WTC11 (cell line): ENCODE measurements around the gene ACOXL. TPM values are rescaled to one million over a fixed set of nuclear protein-coding genes. Genes with fewer than 3 reads are reported as not detected.

ENCODE experiments used
- ATAC-seq: fragments of 200-7000 bp; cut with Tn5 transposase; 2 replicates; pipeline ENCODE4 v1.10.0; 2021; ENCODE audit warnings: mild to moderate bottlenecking, moderate library complexity
- CTCF ChIA-PET: fragments of 300-600 bp; sonication (Branson Sonifier 250); formaldehyde crosslinking; loops from one replicate; lab custom pipeline; 2021; ENCODE audit warnings: antibody characterized with exemption; lab: Charles Lee
- POLR2A ChIA-PET: fragments of 350-600 bp; sonication (Branson Sonifier 250); formaldehyde crosslinking; loops from one replicate; lab custom pipeline; 2021; ENCODE audit warnings: antibody characterized with exemption; lab: Charles Lee
- DNase-seq: peaks from one replicate; pipeline ENCODE4 v3.0.0; 2021; ENCODE audit warnings: low spot score
- H3K27ac Mint-ChIP-seq: 2 replicates; pipeline ENCODE4 v1.8.0; 2021; ENCODE audit warnings: mixed read lengths
- H3K27me3 Mint-ChIP-seq: 2 replicates; pipeline ENCODE4 v1.8.0; 2021; ENCODE audit warnings: low read depth, mild to moderate bottlenecking, moderate library complexity, mixed read lengths
- H3K36me3 Mint-ChIP-seq: 2 replicates; pipeline ENCODE4 v1.8.0; 2021; ENCODE audit warnings: mixed read lengths
- H3K4me1 Mint-ChIP-seq: 2 replicates; pipeline ENCODE4 v1.8.0; 2022; ENCODE audit warnings: mixed read lengths
- H3K4me3 Mint-ChIP-seq: 2 replicates; pipeline ENCODE4 v1.8.0; 2021; ENCODE audit warnings: mild to moderate bottlenecking, moderate library complexity, mixed read lengths
- H3K9me3 Mint-ChIP-seq: 2 replicates; pipeline ENCODE4 v1.8.0; 2021; ENCODE audit warnings: mixed read lengths
- AR ChIP-seq: fragments of 250-450 bp; sonication (Bioruptor Pico); IDR thresholded peaks from 2 replicates; pipeline ENCODE4 v1.9.0; 2021; ENCODE audit warnings: mild to moderate bottlenecking
- ARID4B ChIP-seq: sonication (generic); formaldehyde crosslinking; IDR thresholded peaks from 2 replicates; pipeline ENCODE4 v1.8.0; 2023; ENCODE audit warnings: missing genetic modification reagents, mild to moderate bottlenecking, borderline replicate concordance
- ATF3 ChIP-seq: sonication (generic); formaldehyde crosslinking; conservative IDR thresholded peaks from 2 replicates; pipeline ENCODE4 v1.8.1; 2022; ENCODE audit warnings: mild to moderate bottlenecking, missing genetic modification reagents
- ETV6 ChIP-seq: sonication (generic); formaldehyde crosslinking; IDR thresholded peaks from 2 replicates; pipeline ENCODE4 v1.8.1; 2022; ENCODE audit warnings: mild to moderate bottlenecking, missing genetic modification reagents
- FOXP1 ChIP-seq: sonication (generic); formaldehyde crosslinking; IDR thresholded peaks from 2 replicates; pipeline ENCODE4 v1.8.0; 2022; ENCODE audit warnings: missing genetic modification reagents, mild to moderate bottlenecking, moderate library complexity, borderline replicate concordance
- GRHL2 ChIP-seq: fragments of 250-450 bp; sonication (Bioruptor Pico); IDR thresholded peaks from 2 replicates; pipeline ENCODE4 v1.8.0; 2022; ENCODE audit warnings: mild to moderate bottlenecking, moderate library complexity; ENCODE audit not compliant: insufficient replicate concordance, severe bottlenecking
- HMGA2 ChIP-seq: fragments of 250-450 bp; sonication (Bioruptor Pico); IDR thresholded peaks from 2 replicates; pipeline ENCODE4 v1.4.0; 2021; ENCODE audit warnings: mild to moderate bottlenecking, moderate library complexity
- NFYB ChIP-seq: sonication (generic); formaldehyde crosslinking; conservative IDR thresholded peaks from 2 replicates; pipeline ENCODE4 v1.8.0; 2022; ENCODE audit warnings: low read depth, missing genetic modification reagents
- NR3C1 ChIP-seq: sonication (generic); formaldehyde crosslinking; conservative IDR thresholded peaks from 2 replicates; pipeline ENCODE4 v1.8.1; 2023; ENCODE audit warnings: low read depth, mild to moderate bottlenecking, missing genetic modification reagents
- RELA ChIP-seq: sonication (generic); formaldehyde crosslinking; IDR thresholded peaks from 2 replicates; pipeline ENCODE4 v1.8.1; 2022; ENCODE audit warnings: missing genetic modification reagents, mild to moderate bottlenecking, borderline replicate concordance
- SP1 ChIP-seq: sonication (generic); formaldehyde crosslinking; conservative IDR thresholded peaks from 2 replicates; pipeline ENCODE4 v1.8.1; 2022; ENCODE audit warnings: missing genetic modification reagents
- USF2 ChIP-seq: sonication (generic); formaldehyde crosslinking; IDR thresholded peaks from 2 replicates; pipeline ENCODE4 v1.8.1; 2023; ENCODE audit warnings: mild to moderate bottlenecking, missing genetic modification reagents, moderate library complexity
- ZBTB43 ChIP-seq: sonication (generic); formaldehyde crosslinking; IDR thresholded peaks from 2 replicates; pipeline ENCODE4 v1.8.1; 2023; ENCODE audit warnings: mild to moderate bottlenecking, missing genetic modification reagents
- ZNF138 ChIP-seq: sonication (generic); formaldehyde crosslinking; conservative IDR thresholded peaks from 2 replicates; pipeline ENCODE4 v1.8.1; 2022; ENCODE audit warnings: mild to moderate bottlenecking, moderate library complexity, missing genetic modification reagents
- ZNF232 ChIP-seq: sonication (generic); formaldehyde crosslinking; IDR thresholded peaks from 2 replicates; pipeline ENCODE4 v1.8.0; 2022; ENCODE audit warnings: mild to moderate bottlenecking, missing genetic modification reagents
- ZNF263 ChIP-seq: sonication (generic); formaldehyde crosslinking; IDR thresholded peaks from 2 replicates; pipeline ENCODE4 v1.8.1; 2022; ENCODE audit warnings: low read depth, mild to moderate bottlenecking, moderate library complexity, missing genetic modification reagents
- ZNF317 ChIP-seq: sonication (generic); formaldehyde crosslinking; IDR thresholded peaks from 2 replicates; pipeline ENCODE4 v1.8.1; 2023; ENCODE audit warnings: low read depth, mild to moderate bottlenecking, moderate library complexity, missing genetic modification reagents, borderline replicate concordance
- ZNF416 ChIP-seq: fragments of 250-450 bp; sonication (Bioruptor Pico); IDR thresholded peaks from 2 replicates; pipeline ENCODE4 v1.9.0; 2021; ENCODE audit warnings: mild to moderate bottlenecking, inconsistent platforms
- total RNA-seq: library from RNA; stranded (reverse); gene quantifications from 3 replicates; pipeline ENCODE4 v1.2.3, GENCODE V29; 2021

ACOXL gene
- total RNA-seq, 1 experiment from 2014 or later: 14.9 TPM

- no peak for DNase-seq
- peaks cover 21% of the 10 kb centered on the region for H3K36me3 Mint-ChIP-seq
- no peak overlapping the region for H3K27ac Mint-ChIP-seq
- no peak for TF ChIP-seq NR3C1
- no peak for TF ChIP-seq ZNF232 (CRISPR knock-in tag)
- TF ChIP-seq ZBTB43 (CRISPR knock-in tag): no peak
- TF ChIP-seq ARID4B (CRISPR knock-in tag): no peak
- TF ChIP-seq HMGA2 (CRISPR knock-in tag): no peak
- H3K9me3 Mint-ChIP-seq: no peaks in the 10 kb centered on the region
- no peak overlapping the region for H3K4me3 Mint-ChIP-seq
- ATAC-seq: no peak
- H3K4me1 Mint-ChIP-seq: peaks cover 10% of the 10 kb centered on the region
- ChIA-PET CTCF (interaction anchor here (1.6 kb wide), 1 partner anchor 32 kb away, joined by 3 read pairs; no protein-coding TSS in a partner anchor), POLR2A (no interaction called here)
- no peaks in the 10 kb centered on the region for H3K27me3 Mint-ChIP-seq
Measured at GRCh38 chr2:111148225-111148873, 416.0 kb downstream of the ACOXL start.

- Mint-ChIP-seq H3K27me3 (no peaks in the 10 kb centered on the region), H3K9me3 (no peaks in the 10 kb centered on the region), H3K36me3 (peaks cover 26% of the 10 kb centered on the region), H3K4me3 (no peak overlapping the region), H3K27ac (no peak overlapping the region), H3K4me1 (peaks cover 12% of the 10 kb centered on the region)
- ChIA-PET POLR2A (no interaction called here), CTCF (interaction anchor here (1.6 kb wide), 1 partner anchor 32 kb away, joined by 3 read pairs; no protein-coding TSS in a partner anchor)
- TF ChIP-seq ZNF317 (CRISPR knock-in tag): no peak
- TF ChIP-seq ZNF416 (CRISPR knock-in tag): no peak
- no peak for DNase-seq
- no peak for ATAC-seq
Measured at GRCh38 chr2:111148925-111149324, 416.6 kb downstream of the ACOXL start.

GRCh38 chr2:111149882-111150455 is 417.6 kb downstream of the ACOXL start:
- Mint-ChIP-seq H3K9me3 (no peaks in the 10 kb centered on the region), H3K4me3 (no peak overlapping the region), H3K36me3 (peaks cover 34% of the 10 kb centered on the region), H3K4me1 (peaks cover 12% of the 10 kb centered on the region), H3K27ac (no peak overlapping the region), H3K27me3 (no peaks in the 10 kb centered on the region)
- ChIA-PET POLR2A (no interaction called here), CTCF (interaction anchor here (1.6 kb wide), 1 partner anchor 33 kb away, joined by 3 read pairs; no protein-coding TSS in a partner anchor)
- DNase-seq: no peak
- ATAC-seq: no peak
- no peak for TF ChIP-seq AR (CRISPR knock-in tag)
- TF ChIP-seq RELA (CRISPR knock-in tag): no peak
- no peak for TF ChIP-seq ETV6
- TF ChIP-seq ZNF232 (CRISPR knock-in tag): no peak
- no peak for TF ChIP-seq ZNF263
- TF ChIP-seq ZNF138: no peak
- TF ChIP-seq ATF3: no peak
- TF ChIP-seq SP1 (CRISPR knock-in tag): no peak
- TF ChIP-seq NFYB: no peak
- TF ChIP-seq USF2 (CRISPR knock-in tag): no peak
- no peak for TF ChIP-seq FOXP1 (CRISPR knock-in tag)
- no peak for TF ChIP-seq GRHL2 (CRISPR knock-in tag)
- no peak for TF ChIP-seq ZNF317 (CRISPR knock-in tag)
